GM03348 (cell line): ENCODE data around the gene MTHFD1L.
A peak's percentile ranks its signal among the peaks of the same experiment; 100 is the strongest.

Experiments used
- DNase-seq: peaks from one replicate; pipeline ENCODE4 v3.0.0; 2012; ENCODE audit warnings: low spot score

Gene MTHFD1L

GRCh38 chr6:150991487-150991886, 126.0 kb downstream of the MTHFD1L start:
- no peak for DNase-seq

GRCh38 chr6:150992262-150992661, 126.8 kb downstream of the MTHFD1L start:
- no peak for DNase-seq

GRCh38 chr6:150992703-150993102, 127.2 kb downstream of the MTHFD1L start:
- DNase-seq: peak; percentile 9

GRCh38 chr6:150993253-150993652, 127.8 kb downstream of the MTHFD1L start:
- no peak for DNase-seq

- DNase-seq: no peak
Measured at GRCh38 chr6:150994026-150994425, 128.5 kb downstream of the MTHFD1L start.

- no peak for DNase-seq
Measured at GRCh38 chr6:150996968-150997367, 131.5 kb downstream of the MTHFD1L start.

- DNase-seq: peak; percentile 53
Measured at GRCh38 chr6:150999107-150999506, 133.6 kb downstream of the MTHFD1L start.

GRCh38 chr6:150999576-150999975, 134.1 kb downstream of the MTHFD1L start:
- peak; percentile 23 for DNase-seq

GRCh38 chr6:151001387-151002056, 136.0 kb downstream of the MTHFD1L start:
- DNase-seq: no peak

- no peak for DNase-seq
Measured at GRCh38 chr6:151002057-151002450, 136.6 kb downstream of the MTHFD1L start.

GRCh38 chr6:151002491-151002935, 137.0 kb downstream of the MTHFD1L start:
- no peak for DNase-seq

GRCh38 chr6:151004383-151005024, 139.0 kb downstream of the MTHFD1L start:
- DNase-seq: peak; percentile 76

- no peak for DNase-seq
Measured at GRCh38 chr6:151005164-151005563, 139.7 kb downstream of the MTHFD1L start.

- DNase-seq: no peak
Measured at GRCh38 chr6:151005896-151006632, 140.6 kb downstream of the MTHFD1L start.

GRCh38 chr6:151007076-151007475, 141.6 kb downstream of the MTHFD1L start:
- no peak for DNase-seq

GRCh38 chr6:151007922-151008321, 142.4 kb downstream of the MTHFD1L start:
- DNase-seq: no peak

- DNase-seq: no peak
Measured at GRCh38 chr6:151008425-151008824, 142.9 kb downstream of the MTHFD1L start.

- DNase-seq: no peak
Measured at GRCh38 chr6:151009576-151009975, 144.1 kb downstream of the MTHFD1L start.

- no peak for DNase-seq
Measured at GRCh38 chr6:151010071-151010470, 144.6 kb downstream of the MTHFD1L start.

GRCh38 chr6:151012321-151013294, 147.1 kb downstream of the MTHFD1L start:
- no peak for DNase-seq

GRCh38 chr6:151014404-151015100, 149.1 kb downstream of the MTHFD1L start:
- DNase-seq: peak; percentile 56
